Effector memory CD8-positive, alpha-beta T cell (primary cell): ENCODE measurements around the gene GGNBP2.

Source experiments
- ATAC-seq: fragments of 150-1000 bp; cut with Tn5 transposase; replicated peaks from 2 replicates; pipeline ENCODE4 v1.10.0; 2021; ENCODE audit warnings: mild to moderate bottlenecking, moderate library complexity
- DNase-seq, 3 experiments: peaks; one replicate each; pipeline ENCODE4 v3.0.0; 2021
- H3K27ac Mint-ChIP-seq, 2 donors: one replicate each; pipeline ENCODE4 v1.8.0; 2022; ENCODE audit warnings: mild to moderate bottlenecking in 2 of 2, mixed read lengths in 2 of 2, moderate library complexity in 2 of 2
- H3K27me3 Mint-ChIP-seq, 2 donors: one replicate each; pipeline ENCODE4 v1.8.0; 2022; ENCODE audit warnings: mixed read lengths in 2 of 2
- H3K36me3 Mint-ChIP-seq: one replicate; pipeline ENCODE4 v1.8.0; 2022; ENCODE audit warnings: mild to moderate bottlenecking, moderate library complexity, mixed read lengths; ENCODE audit not compliant: insufficient read depth
- H3K4me1 Mint-ChIP-seq, 2 donors: one replicate each; pipeline ENCODE4 v1.8.0; 2022; ENCODE audit warnings: low read depth in 2 of 2, mixed read lengths in 2 of 2
- H3K4me3 Mint-ChIP-seq, 2 donors: one replicate each; pipeline ENCODE4 v1.8.0; 2022; ENCODE audit warnings: mild to moderate bottlenecking in 2 of 2, mixed read lengths in 2 of 2, moderate library complexity in 2 of 2
- H3K9me3 Mint-ChIP-seq, 2 donors: one replicate each; pipeline ENCODE4 v1.8.0; 2022; ENCODE audit warnings: mixed read lengths in 2 of 2

The GGNBP2 gene

DNA sequence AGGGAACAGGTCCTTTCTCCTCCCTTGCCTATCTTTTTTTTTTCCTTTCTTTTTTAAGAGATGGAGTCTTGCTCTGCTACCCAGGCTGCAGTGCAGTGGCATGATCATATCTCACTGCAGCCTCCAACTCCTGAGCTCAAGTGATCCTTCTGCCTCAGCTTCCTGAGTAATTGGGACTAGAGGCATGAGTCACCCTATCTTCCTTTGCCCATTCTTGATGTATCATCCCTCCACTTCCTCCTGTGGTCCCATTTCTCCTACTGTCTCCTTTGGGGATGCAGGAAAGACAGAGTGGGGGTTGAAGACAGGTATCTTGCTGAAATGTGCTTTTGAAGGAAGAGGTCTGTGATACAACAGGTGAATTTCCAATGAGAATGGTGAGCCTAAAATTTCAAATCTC, 15.6 kb upstream of the GGNBP2 start:
- peaks cover 27% of the 10 kb centered on the region for H3K36me3 Mint-ChIP-seq

DNA sequence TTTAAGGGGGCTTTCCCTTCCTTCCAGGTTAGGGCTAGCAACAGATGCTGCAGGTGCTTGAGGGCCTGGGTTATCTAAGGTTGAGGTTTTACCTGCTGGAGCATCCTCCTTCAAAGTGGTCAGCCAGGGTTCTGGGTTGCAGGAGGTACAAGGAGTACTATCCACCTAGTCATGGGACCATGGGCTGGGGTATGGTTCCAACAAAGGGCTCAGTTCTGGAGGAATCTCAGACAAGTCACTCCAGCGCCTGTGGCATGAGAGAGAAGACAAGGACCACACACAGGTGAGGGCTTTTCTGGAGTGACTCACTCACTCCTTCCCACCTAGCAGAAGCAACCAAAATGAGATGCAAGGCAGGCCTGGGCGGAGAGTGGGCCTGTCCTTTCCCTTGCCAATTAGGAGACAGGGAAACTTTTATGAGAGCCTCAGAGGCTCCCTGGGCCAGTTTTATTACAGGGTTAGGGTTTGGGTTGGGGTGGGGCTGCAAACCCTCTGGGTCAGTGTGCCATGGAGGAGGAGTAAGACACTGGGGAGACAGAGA, 12.2 kb upstream of the GGNBP2 start:
- no peak for ATAC-seq
- no peak overlapping the region for H3K27ac Mint-ChIP-seq
- peak overlapping the region in 1 of 2 donors; percentile 43 for H3K4me3 Mint-ChIP-seq

More for the DNA sequence above, 15.6 kb upstream of the GGNBP2 start:
- DNase-seq, result no peak
- Mint-ChIP-seq H3K27me3 (no peaks in the 10 kb centered on the region), H3K4me1 (peaks cover 15 to 16% of the 10 kb centered on the region in 2 donors), H3K9me3 (no peaks in the 10 kb centered on the region), H3K27ac (peak overlapping the region; percentile 2 to 41), H3K4me3 (no peak overlapping the region)
- no peak for ATAC-seq

DNA sequence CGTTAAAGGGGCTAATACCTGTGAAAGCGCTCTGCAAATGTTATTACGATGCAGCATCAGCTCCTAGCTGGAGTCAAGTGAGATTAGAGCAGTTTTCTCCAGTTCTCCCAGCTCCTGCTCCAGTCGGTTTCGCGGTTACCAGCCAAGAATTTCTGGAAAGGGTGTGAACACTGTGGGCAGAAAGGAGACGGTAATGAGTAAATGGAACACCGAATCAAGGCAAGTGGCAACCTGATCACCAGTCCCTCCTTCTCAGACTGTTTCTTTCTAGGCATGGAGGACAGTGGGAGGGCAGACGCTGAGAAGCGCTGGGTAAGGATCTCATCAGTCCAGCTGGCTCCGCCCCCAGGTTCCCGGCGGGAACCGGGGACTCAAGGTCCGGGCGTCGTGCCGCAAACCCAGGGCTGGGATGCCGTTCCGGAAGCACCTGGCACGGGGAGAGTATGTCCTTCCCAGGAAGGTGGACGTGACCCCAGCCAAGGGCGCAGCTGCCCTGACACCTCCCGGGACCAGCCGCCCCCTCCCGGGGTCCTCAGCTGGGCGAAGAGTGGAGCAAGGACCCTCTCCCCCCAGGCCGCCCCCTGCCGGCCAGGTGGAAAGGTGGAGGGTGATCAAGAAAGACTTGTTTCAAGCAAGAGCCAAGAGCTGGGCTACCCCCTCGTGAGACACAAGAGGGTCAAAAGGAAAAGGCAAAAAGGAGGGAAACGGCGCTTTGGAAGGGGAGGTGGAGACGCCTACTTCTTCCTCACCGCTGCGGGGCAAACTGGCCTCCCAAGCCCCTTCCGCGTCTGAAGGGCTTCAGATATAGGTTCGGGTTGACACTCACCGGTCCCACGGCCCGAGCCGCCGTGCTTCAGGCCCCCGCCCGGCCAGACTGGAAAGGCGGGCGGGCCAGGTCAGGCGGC, 10.5 kb upstream of the GGNBP2 start:
- ATAC-seq (peak; percentile 22), DNase-seq (peak; percentile 22 to 49 (median 28))
- Mint-ChIP-seq H3K27me3 (no peaks in the 10 kb centered on the region), H3K9me3 (no peaks in the 10 kb centered on the region), H3K27ac (peak overlapping the region; percentile 96 to 97), H3K4me3 (peak overlapping the region; percentile 93 to 99), H3K4me1 (peaks cover 14 to 26% of the 10 kb centered on the region in 2 donors), H3K36me3 (peaks cover 20% of the 10 kb centered on the region)

More for the DNA sequence above, 12.2 kb upstream of the GGNBP2 start:
- no peaks in the 10 kb centered on the region for H3K9me3 Mint-ChIP-seq
- peaks cover 27% of the 10 kb centered on the region for H3K36me3 Mint-ChIP-seq
- H3K4me1 Mint-ChIP-seq, result peaks cover 15 to 26% of the 10 kb centered on the region in 2 donors
- no peaks in the 10 kb centered on the region for H3K27me3 Mint-ChIP-seq
- DNase-seq, result no peak

DNA sequence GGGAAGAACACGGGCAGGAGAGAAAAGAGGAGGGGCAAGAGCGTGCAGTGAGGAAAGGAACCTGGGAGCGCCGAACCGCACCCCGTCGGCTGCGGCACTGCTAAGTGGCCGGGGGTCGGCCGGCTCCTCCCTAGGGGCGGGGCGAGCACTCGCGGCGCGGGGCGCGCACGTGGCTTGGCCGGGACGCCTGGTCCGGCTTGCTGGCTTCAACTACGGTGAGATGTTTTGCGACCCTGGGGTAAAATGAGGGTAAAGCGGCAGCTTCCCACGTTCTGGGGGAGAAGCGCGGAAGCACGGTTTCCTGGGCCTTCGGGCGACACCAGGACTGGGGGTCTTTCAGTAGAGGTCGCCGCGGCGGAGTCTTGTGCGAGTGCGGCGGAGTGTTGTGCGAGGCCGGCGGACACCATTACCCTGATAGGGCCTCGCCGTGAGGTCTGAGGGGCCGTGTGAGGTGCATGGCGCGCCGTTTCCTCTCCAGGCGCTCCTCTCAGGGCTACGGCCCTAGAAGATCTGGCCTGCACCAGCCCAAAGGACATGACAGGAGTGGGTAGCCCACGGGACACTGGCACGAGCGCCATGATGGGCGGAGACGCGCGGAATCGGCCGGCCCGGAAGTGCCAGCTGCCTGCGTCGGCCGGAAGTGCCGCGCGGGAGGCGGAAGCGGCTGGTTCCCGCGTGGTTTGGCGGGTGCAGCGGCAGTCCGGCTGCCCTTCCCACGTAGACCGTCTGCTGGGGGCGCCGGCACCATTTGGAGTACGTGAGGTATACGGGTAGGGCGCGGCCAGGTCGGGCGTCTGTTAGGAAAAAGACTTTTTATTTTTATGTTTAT, 9.7 kb upstream of the GGNBP2 start, which contains the start of the genes MYO19 and PIGW:
TSS of gene MYO19 (minus strand) at position 29 of the 829 bp plus-strand sequence. CDS start 2,330 bp downstream, outside the sequence.
TSS of gene PIGW (plus strand) at position 148 of the 829 bp plus-strand sequence. CDS start 2,115 bp downstream, outside the sequence.
- peak within 1 kb of the TSS; percentile 96 to 97 for H3K27ac Mint-ChIP-seq
- H3K4me3 Mint-ChIP-seq, result peak within 1 kb of the TSS; percentile 93 to 99
- peak; percentile 83 for ATAC-seq
- peaks cover 13 to 26% of the 10 kb centered on the region in 2 donors for H3K4me1 Mint-ChIP-seq
- peak; percentile 76 to 83 (median 78) for DNase-seq
- H3K36me3 Mint-ChIP-seq, result peaks cover 20% of the 10 kb centered on the region
- no peaks in the 10 kb centered on the region for H3K9me3 Mint-ChIP-seq
- H3K27me3 Mint-ChIP-seq, result no peaks in the 10 kb centered on the region

DNA sequence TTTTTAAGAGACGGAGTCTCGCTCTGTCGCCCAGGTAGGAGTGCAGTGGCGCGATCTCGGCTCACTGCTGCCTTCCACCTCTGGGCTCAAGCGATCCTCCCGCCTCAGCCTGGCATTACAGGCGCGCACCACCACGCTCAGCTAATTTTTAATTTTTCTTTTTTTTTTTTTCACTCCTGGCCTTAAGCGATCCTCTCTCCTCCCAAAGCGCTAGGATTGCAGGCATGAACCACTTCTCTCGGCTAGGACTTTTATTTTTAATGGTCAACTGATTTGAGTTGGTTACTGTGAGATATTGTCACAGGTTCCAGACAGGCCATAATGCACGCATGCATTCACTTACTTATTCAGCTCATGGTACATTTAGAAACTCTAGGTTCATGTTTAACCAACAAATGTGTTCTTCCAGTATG, 9.0 kb upstream of the GGNBP2 start:
- peak overlapping the region; percentile 96 to 97 for H3K27ac Mint-ChIP-seq
- H3K27me3 Mint-ChIP-seq, result no peaks in the 10 kb centered on the region
- peak overlapping the region; percentile 93 to 99 for H3K4me3 Mint-ChIP-seq
- peaks cover 13 to 26% of the 10 kb centered on the region in 2 donors for H3K4me1 Mint-ChIP-seq
- ATAC-seq (no peak), DNase-seq (no peak)
- H3K36me3 Mint-ChIP-seq, result peaks cover 23% of the 10 kb centered on the region
- H3K9me3 Mint-ChIP-seq, result no peaks in the 10 kb centered on the region

DNA sequence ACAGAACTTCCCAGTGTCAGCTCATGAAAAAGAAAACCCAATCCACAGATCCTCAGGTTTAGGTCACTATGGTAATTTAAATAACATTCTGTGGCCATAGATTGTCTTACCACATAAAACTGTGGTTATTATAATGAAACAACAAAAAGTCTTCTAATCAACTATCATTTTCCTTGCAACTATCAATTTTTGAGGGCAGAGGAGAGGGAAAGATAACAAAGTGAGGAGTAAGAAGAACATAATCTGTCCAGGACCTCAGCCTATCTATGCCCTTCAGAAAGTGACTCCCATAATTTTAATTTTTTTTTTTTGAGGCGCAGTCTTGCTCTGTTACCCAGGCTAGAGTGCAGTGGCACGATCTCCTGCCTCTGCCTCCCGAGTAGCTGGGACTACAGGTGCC, 4.0 kb upstream of the GGNBP2 start:
- no peak for DNase-seq

DNA sequence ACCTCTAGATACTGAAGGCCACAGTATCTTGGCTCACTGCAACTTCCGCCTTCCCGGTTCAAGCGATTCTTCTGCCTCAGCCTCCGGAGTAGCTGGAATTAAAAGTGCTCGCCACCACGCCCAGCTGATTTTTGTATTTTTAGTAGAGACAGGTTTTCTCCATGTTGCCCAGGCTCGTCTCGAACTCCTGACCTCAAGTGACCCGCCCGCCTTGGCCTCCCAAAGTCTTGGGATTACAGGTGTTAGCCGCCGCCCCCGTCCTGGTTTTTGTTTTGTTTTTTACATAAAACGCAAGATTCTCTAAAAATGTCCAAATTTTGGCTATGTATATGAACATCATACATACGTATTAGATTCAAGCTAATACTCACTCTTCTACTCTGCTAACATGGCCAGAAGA, 2.0 kb upstream of the GGNBP2 start:
- DNase-seq (no peak), ATAC-seq (no peak)
- H3K27me3 Mint-ChIP-seq, result no peaks in the 10 kb centered on the region
- no peaks in the 10 kb centered on the region for H3K9me3 Mint-ChIP-seq
- peaks cover 42% of the 10 kb centered on the region for H3K36me3 Mint-ChIP-seq
- H3K4me1 Mint-ChIP-seq, result peaks cover 13 to 18% of the 10 kb centered on the region in 2 donors
- H3K27ac Mint-ChIP-seq, result no peak overlapping the region
- H3K4me3 Mint-ChIP-seq, result no peak overlapping the region

More for the DNA sequence above, 4.0 kb upstream of the GGNBP2 start:
- ATAC-seq, result no peak
- H3K36me3 Mint-ChIP-seq, result peaks cover 30% of the 10 kb centered on the region
- no peaks in the 10 kb centered on the region for H3K27me3 Mint-ChIP-seq
- no peaks in the 10 kb centered on the region for H3K9me3 Mint-ChIP-seq
- peaks cover 8 to 13% of the 10 kb centered on the region in 2 donors for H3K4me1 Mint-ChIP-seq
- no peak overlapping the region for H3K27ac Mint-ChIP-seq
- no peak overlapping the region for H3K4me3 Mint-ChIP-seq

DNA sequence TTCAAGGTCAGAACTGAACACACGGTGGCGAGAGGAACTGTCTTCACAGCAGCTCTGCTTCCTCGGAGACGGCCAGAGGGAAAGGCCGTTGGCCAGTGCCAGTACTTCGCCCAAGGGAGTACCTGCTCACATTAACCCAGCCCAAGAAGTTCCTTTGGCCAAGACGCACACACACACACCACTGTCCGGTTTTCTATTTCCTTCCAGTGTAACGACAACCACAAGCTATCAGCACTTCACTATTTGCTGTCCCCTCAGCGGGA, 744 bp upstream of the GGNBP2 start:
- peaks cover 18 to 22% of the 10 kb centered on the region in 2 donors for H3K4me1 Mint-ChIP-seq
- H3K9me3 Mint-ChIP-seq, result no peaks in the 10 kb centered on the region

DNA sequence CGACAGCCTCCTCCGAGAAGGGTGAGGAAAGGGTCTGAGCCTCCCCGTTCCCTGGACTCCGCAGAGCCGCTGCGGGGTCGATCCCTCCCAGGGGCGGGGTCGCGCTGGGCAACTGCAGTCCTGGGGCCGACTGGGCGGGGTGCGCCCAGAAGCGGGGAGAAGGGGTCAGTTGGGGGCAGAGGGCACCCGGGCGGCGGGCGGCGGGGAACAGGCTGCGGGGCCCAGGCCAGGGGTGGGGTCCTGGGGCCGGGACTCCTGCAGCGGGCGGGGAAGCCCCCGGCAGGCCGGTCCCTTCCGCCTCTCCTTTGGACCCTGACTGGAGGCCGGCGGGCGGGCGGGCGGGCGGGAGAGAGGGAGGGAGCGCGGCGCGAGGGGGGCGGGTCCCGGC, 352 bp downstream of the GGNBP2 start:
- Mint-ChIP-seq H3K9me3 (no peaks in the 10 kb centered on the region), H3K4me3 (peak overlapping the region; percentile 96), H3K27ac (peak overlapping the region; percentile 98), H3K27me3 (no peaks in the 10 kb centered on the region), H3K4me1 (peaks cover 21 to 24% of the 10 kb centered on the region in 2 donors), H3K36me3 (peaks cover 59% of the 10 kb centered on the region)
- ATAC-seq, result no peak
- no peak for DNase-seq

More for the DNA sequence above, 744 bp upstream of the GGNBP2 start:
- peak overlapping the region; percentile 98 for H3K27ac Mint-ChIP-seq
- peak overlapping the region; percentile 96 for H3K4me3 Mint-ChIP-seq
- no peak for DNase-seq
- no peaks in the 10 kb centered on the region for H3K27me3 Mint-ChIP-seq
- no peak for ATAC-seq
- peaks cover 51% of the 10 kb centered on the region for H3K36me3 Mint-ChIP-seq

DNA sequence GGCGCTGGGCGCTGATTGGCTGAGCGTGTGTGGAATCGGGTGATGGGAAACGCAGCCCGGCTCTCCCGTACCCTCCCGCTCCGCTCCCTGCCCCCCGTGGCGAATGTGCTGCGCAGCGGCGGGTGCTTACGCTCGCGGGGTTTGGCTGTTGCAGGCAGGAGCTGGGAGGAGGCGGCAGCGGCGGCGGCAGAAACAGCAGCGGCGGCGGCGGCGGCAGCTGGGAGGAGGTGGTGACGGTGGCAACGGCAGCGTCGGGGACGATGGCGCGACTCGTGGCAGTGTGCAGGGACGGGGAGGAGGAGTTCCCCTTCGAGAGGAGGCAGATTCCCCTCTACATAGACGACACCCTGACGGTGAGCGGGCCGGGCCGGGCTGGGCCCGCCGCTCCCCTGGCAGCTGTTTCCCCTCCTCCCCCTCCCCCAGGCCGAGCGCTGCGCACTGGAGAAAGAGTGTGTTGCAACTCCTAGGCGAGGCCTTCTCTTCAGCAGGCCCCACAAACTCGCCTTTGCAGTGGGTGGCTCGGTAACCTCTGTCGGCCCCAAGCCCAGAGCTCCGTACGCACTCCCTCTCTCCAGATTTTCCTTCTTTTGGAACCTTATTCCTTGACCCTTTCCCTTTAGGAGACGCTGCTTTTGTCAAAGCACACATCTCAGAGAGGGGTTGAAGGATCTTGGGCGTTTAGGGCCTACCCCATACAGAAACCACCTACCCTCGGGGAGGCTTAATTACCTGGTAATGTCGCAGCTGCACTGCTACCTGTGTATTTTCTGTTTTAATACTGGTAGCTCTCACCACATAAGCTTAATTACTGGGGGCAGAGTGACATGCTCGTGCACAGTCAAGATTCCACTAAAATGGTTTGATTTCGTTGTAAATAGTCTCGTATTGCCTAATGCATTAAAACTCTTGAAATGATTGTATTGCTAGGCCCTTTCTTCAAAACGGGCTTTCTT, 1.0 kb downstream of the GGNBP2 start:
- peak; percentile 75 for ATAC-seq
- peaks cover 63% of the 10 kb centered on the region for H3K36me3 Mint-ChIP-seq
- H3K9me3 Mint-ChIP-seq, result no peaks in the 10 kb centered on the region
- H3K4me1 Mint-ChIP-seq, result peaks cover 28 to 31% of the 10 kb centered on the region in 2 donors
- H3K27me3 Mint-ChIP-seq, result no peaks in the 10 kb centered on the region
- H3K4me3 Mint-ChIP-seq, result peak overlapping the region; percentile 96
- DNase-seq, result peak; percentile 97 to 99 (median 98)
- peak overlapping the region; percentile 98 for H3K27ac Mint-ChIP-seq

DNA sequence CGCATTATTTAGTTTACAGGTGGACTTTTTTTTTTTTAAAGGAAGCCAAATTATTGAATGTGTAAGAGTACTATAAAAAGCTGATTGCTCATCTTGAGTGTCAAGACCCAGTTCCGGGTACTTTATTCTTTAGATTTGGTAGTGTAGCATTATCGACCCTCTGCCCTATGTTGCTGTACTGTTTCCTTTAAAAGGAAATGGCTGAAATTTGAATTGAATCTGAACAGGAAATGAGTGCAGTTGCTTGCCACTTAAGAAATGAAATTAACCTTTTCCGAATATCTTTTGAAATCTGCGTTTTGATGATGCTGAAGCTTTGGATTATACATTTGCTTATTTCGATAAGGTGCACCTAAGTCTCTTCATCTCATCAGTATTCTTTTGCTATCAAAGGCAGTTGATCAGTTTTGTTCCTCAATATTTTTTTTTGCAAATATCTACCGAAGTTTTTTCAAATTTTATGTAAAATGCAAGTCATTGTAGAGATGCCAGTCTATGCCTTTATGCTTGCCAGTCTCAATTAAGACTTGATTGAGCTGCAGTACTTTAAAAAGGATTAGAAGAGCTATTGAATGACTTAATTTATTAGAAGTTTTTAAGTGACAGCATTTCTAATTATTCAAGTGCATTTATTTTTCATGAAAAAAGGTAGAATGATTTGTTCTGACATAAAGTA, 1.8 kb downstream of the GGNBP2 start:
- DNase-seq (no peak), ATAC-seq (no peak)
- Mint-ChIP-seq H3K36me3 (peaks cover 68% of the 10 kb centered on the region), H3K4me3 (peak overlapping the region; percentile 96), H3K27me3 (no peaks in the 10 kb centered on the region), H3K27ac (peak overlapping the region; percentile 98), H3K9me3 (no peaks in the 10 kb centered on the region), H3K4me1 (peaks cover 33% of the 10 kb centered on the region in 2 donors)

DNA sequence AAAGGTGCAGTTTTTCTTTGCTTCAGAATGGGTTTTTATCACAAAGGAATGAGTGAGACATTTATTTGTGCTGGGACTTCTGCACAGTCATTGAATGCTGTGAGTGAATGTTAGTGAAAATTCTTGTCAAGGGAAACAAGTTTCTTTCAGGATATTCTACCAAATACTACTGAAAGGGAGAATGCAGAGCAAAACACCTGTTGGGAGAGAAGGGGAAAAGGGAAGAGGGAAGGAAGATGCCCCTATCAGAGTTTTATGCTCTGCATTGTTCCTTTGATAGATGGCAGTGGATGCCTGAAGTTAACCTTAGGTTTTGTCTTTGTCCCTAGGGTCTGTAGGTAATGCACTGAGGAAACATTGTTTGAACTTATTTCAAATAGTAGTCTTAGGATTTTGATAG, 3.1 kb downstream of the GGNBP2 start:
- H3K4me1 Mint-ChIP-seq, result peaks cover 33 to 43% of the 10 kb centered on the region in 2 donors
- no peaks in the 10 kb centered on the region for H3K9me3 Mint-ChIP-seq
- DNase-seq (no peak), ATAC-seq (no peak)
- peak overlapping the region; percentile 12 to 61 for H3K4me3 Mint-ChIP-seq
- H3K27ac Mint-ChIP-seq, result no peak overlapping the region
- H3K36me3 Mint-ChIP-seq, result peaks cover 70% of the 10 kb centered on the region
- H3K27me3 Mint-ChIP-seq, result no peaks in the 10 kb centered on the region
